ENCODE data around the gene TRIM6.

GRCh38 chr11:5557751-5558150, 38.7 kb upstream of the TRIM6 start:
- TF ChIP-seq POLR2AphosphoS5 (IDR thresholded peaks at IDR 0.05; ENCODE audit: low read depth, low read length) (no peak), POLR2A (IDR thresholded peaks at IDR 0.05; ENCODE audit: low read depth, low read length) (no peak)
